NCI-H187 treated with DMSO at 0.1 percent for 48 hours (cell line): ENCODE data around the gene TENT4A.
A peak's percentile ranks its signal among the peaks of the same experiment; 100 is the strongest.

Experiments used
- DNase-seq: peaks from one replicate; lab custom pipeline; 2025; lab: John Stamatoyannopoulos, UW

TENT4A gene

GRCh38 chr5:6700685-6701355, 12.4 kb upstream of the TENT4A start:
- DNase-seq: no peak

GRCh38 chr5:6701491-6701890, 11.7 kb upstream of the TENT4A start:
- DNase-seq: no peak

GRCh38 chr5:6702633-6703032, 10.6 kb upstream of the TENT4A start:
- DNase-seq: no peak

- DNase-seq: no peak
Observed at GRCh38 chr5:6703806-6704205, 9.4 kb upstream of the TENT4A start.

GRCh38 chr5:6704361-6704851, 8.8 kb upstream of the TENT4A start:
- DNase-seq: no peak

- no peak for DNase-seq
Observed at GRCh38 chr5:6705088-6705487, 8.1 kb upstream of the TENT4A start.

DNA sequence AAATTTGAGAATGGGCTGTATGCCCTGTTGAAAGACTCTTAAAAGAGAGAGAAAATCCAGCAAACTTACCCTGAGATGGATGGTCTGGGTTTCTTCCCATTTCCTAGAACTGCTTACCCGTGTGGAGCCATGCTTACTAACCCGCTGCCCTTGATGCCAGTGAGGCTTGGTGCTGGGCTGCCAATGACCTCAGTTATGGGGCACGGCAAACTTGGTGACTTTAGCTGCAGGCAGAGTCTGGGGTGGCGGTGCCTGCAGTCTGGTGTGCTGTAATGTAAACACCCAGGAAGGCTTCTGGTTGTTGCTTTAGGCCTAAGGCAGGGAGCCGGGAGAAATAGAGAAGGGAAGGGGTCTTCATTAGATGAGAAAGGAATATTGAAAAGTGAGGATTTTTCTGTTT, 7.3 kb upstream of the TENT4A start:
- no peak for DNase-seq

DNA sequence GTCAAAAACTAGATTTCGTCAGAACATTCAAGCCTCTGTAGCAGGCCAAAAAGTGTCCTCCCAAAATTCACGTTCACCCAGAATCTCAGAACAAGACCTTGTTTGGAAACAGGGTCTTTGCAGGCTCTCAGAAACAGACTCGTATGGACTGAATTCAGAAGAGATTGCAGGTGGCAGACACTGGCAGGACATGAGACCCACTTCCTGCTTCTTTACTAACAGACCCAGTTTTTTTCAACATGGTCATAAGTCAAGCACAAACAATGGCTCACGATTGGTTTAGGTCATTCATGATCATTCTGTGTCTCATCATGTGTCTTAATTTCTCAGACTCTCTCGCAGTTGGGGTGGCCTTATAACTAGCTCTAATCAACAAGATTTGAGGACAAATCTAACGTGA, 5.4 kb upstream of the TENT4A start:
- no peak for DNase-seq

GRCh38 chr5:6708814-6709213, 4.4 kb upstream of the TENT4A start:
- no peak for DNase-seq

DNA sequence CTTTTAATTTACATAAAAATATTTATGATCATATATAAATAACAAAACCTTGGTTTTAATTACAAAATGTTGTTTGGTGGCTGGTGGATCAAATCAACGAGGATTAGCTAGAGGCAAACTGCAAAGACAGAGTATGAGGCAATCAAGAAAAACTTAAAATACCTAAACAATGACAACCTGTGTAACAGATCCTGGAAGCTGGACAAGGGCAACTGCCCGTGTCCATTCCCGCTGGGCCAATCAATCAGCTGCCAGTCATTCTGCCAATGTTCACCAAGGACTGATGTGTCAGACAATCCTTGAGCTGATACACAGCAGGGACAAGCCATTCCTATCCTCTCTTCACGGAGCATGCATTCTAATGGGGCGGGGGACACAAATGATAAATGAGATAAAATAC, 3.2 kb upstream of the TENT4A start:
- DNase-seq: no peak

- DNase-seq: no peak
Observed at GRCh38 chr5:6710551-6711318, 2.5 kb upstream of the TENT4A start.

- DNase-seq: no peak
Observed at GRCh38 chr5:6711409-6712141, 1.7 kb upstream of the TENT4A start.

- DNase-seq: no peak
Observed at GRCh38 chr5:6712142-6712576, 1.1 kb upstream of the TENT4A start.

GRCh38 chr5:6712577-6713273, 507 bp upstream of the TENT4A start:
- peak; percentile 75 for DNase-seq

GRCh38 chr5:6714226-6715041, 1.2 kb downstream of the TENT4A start:
- DNase-seq: no peak

- no peak for DNase-seq
Observed at GRCh38 chr5:6715271-6715670, 2.0 kb downstream of the TENT4A start.

DNA sequence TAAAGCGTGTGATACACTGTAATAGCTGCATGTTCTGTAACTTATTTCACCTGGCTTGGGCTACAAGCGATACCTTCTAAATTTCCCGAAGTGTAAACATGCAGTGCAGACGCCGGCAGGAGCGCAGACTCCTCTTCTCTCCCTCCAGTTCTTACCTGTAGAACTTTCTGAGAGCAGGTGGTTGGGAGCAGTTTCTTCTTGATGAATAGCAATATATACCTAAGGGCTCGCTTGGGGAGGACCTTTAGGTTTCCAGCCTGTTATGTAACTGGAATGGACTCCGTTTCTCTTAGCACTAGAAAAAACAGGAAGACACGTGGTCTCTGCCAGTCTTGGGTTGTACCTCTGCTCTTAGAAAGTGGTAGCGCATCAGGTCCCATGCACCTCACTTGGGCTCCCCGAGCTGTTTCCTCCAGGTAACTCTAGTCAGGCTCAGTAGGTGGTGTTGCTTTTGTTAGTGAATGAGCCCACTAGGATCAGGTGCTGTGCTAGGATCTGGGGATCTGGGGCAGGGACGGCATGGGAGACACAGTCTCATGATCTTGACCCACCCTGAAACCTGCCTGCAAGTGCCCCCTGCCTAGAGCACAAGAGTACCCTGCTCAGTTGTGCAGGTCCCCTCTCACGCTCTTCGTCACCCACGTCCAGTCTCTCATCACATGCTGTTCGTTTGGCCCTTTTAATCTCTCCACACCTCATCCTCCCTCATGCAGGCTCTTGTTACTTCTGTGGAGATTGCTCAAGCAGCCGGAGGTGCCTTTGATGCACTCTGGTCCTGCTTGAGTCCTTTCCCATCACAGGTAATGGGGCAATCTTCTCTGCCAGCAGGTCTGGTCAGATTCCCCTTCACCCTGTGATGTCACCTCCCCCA, 2.8 kb downstream of the TENT4A start:
- no peak for DNase-seq

GRCh38 chr5:6716629-6717149, 3.5 kb downstream of the TENT4A start:
- DNase-seq: no peak

GRCh38 chr5:6717247-6717646, 4.0 kb downstream of the TENT4A start:
- DNase-seq: no peak

DNA sequence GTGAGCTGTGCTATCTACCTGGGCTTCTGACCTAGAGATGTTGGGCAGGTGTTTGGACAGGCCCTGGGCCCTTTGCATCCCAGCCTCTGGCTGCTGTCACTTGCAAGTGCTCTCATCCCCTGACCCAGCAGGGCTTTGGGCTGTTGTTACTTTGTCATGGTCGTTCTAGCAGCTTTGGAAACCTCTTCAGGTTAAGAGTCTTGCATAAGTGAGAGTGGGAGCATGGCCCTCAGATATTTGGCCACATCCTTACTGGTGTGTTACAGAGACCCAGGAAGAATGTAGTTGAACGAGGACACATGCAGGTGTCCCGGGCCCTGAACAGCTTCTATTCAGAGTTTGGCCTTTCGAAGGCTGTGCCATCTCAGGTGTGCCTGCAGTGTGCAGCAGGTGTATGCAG, 4.5 kb downstream of the TENT4A start:
- DNase-seq: no peak
